ENCODE measurements around the gene NLN. TPM values are rescaled to one million over a fixed set of nuclear protein-coding genes. Genes with fewer than 3 reads are reported as not detected.

The NLN gene
- polyA plus RNA-seq, 1 donor (not counting 4 experiments of a cell fraction or from before 2014, with no cell fraction given), result 26.1 TPM

DNA sequence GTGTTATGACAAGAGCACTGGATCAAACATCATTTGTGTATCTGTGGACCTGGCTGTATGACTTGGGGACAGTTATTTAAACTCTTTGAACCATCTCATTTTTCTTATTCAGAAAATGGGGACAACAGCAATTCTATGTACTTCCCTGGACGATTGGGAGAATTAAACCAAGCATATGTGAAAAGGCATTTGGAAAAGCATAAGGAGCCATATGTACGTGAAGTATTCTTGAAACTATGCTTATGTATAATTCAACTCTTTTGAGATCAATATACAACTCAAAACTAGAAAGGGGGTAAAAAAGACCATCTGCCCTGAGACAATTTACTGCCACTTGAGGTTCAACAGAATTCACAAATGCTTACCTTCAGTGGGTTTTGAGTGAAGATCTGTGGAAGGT, 75.5 kb downstream of the NLN start:
- peaks cover 13% of the 10 kb centered on the region for H3K4me1 ChIP-seq (ENCODE audit: control insufficient read depth, extremely low read depth, insufficient read depth, low read length)
- H3K36me3 ChIP-seq (ENCODE audit: control insufficient read depth in 2 of 2, extremely low read depth in 1 of 2, insufficient read depth in 2 of 2, low read length in 2 of 2), result no peaks in the 10 kb centered on the region
- H3K4me3 ChIP-seq (ENCODE audit: control insufficient read depth in 2 of 3, extremely low read depth in 1 of 3, insufficient read depth in 2 of 3, low read depth in 1 of 3, low read length in 3 of 3), result no peak overlapping the region
- H3K9me1 ChIP-seq (ENCODE audit: control insufficient read depth, extremely low read depth, insufficient read depth, low read length), result no peaks in the 10 kb centered on the region
- no peaks in the 10 kb centered on the region for H3K27me3 ChIP-seq (ENCODE audit: control insufficient read depth, extremely low read depth, insufficient read depth, low read length)
- dilution Hi-C loops (cut with MboI; ENCODE audit: extremely low pct_ligation_motif_present, low sequenced_read_pairs), result no loop called here
- H3K79me2 ChIP-seq (ENCODE audit: control insufficient read depth, insufficient read depth, low read length), result no peaks in the 10 kb centered on the region
- no peak overlapping the region for H3K4me2 ChIP-seq (ENCODE audit: control insufficient read depth, extremely low read depth, insufficient read depth, low read depth, low read length)
- FAIRE-seq, result no peak
- no peaks in the 10 kb centered on the region for H3K9me3 ChIP-seq (ENCODE audit: control insufficient read depth, low read depth, low read length)
- TF ChIP-seq, protein P1, sequence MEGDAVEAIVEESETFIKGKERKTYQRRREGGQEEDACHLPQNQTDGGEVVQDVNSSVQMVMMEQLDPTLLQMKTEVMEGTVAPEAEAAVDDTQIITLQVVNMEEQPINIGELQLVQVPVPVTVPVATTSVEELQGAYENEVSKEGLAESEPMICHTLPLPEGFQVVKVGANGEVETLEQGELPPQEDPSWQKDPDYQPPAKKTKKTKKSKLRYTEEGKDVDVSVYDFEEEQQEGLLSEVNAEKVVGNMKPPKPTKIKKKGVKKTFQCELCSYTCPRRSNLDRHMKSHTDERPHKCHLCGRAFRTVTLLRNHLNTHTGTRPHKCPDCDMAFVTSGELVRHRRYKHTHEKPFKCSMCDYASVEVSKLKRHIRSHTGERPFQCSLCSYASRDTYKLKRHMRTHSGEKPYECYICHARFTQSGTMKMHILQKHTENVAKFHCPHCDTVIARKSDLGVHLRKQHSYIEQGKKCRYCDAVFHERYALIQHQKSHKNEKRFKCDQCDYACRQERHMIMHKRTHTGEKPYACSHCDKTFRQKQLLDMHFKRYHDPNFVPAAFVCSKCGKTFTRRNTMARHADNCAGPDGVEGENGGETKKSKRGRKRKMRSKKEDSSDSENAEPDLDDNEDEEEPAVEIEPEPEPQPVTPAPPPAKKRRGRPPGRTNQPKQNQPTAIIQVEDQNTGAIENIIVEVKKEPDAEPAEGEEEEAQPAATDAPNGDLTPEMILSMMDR (optimal IDR thresholded peaks at IDR 0.05 in 1 of 3, IDR thresholded peaks at IDR 0.05 in 1 of 3, conservative IDR thresholded peaks at IDR 0.05 in 1 of 3; ENCODE audit: extremely low read depth in 1 of 3, insufficient read depth in 2 of 3, low read length in 3 of 3), result no peak
- no peak for TF ChIP-seq EZH2 (IDR thresholded peaks at IDR 0.05; ENCODE audit: low read length)
- no peak overlapping the region for H3K27ac ChIP-seq (ENCODE audit: control insufficient read depth, insufficient read depth, low read length)
- no peak for DNase-seq (ENCODE audit: low read depth, low spot score)
- no peak overlapping the region for H3K9ac ChIP-seq (ENCODE audit: control insufficient read depth, extremely low read depth, insufficient read depth, low read length)
- no peaks in the 10 kb centered on the region for H4K20me1 ChIP-seq (ENCODE audit: control insufficient read depth, extremely low read depth, insufficient read depth, low read length)
- no peak overlapping the region for H2AFZ ChIP-seq (ENCODE audit: control insufficient read depth, low read length)

DNA sequence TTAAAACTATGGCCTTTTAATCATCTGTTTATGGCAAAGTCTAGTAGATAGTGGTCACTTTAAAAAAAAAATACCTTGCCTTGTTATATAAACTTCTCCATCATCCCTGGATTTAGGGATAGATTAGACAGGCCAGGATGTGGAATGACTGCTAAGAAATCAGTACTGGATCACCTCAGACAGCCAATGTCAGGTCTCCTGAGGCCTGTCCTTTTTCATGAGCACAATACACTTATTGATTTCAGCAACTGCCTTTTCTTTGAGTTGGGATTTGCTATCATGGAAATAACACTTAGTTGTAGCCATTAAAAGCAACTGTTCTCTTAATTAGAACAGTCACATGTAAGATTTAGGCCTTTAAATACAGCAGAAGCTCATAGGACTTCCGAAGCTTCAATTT, 77.9 kb downstream of the NLN start:
- FAIRE-seq (no peak), DNase-seq (ENCODE audit: low read depth, low spot score) (no peak)
- Histone ChIP-seq H4K20me1 (ENCODE audit: control insufficient read depth, extremely low read depth, insufficient read depth, low read length) (no peaks in the 10 kb centered on the region), H3K36me3 (ENCODE audit: control insufficient read depth in 2 of 2, extremely low read depth in 1 of 2, insufficient read depth in 2 of 2, low read length in 2 of 2) (no peaks in the 10 kb centered on the region), H3K9ac (ENCODE audit: control insufficient read depth, extremely low read depth, insufficient read depth, low read length) (no peak overlapping the region), H3K27ac (ENCODE audit: control insufficient read depth, insufficient read depth, low read length) (no peak overlapping the region), H3K4me3 (ENCODE audit: control insufficient read depth in 2 of 3, extremely low read depth in 1 of 3, insufficient read depth in 2 of 3, low read depth in 1 of 3, low read length in 3 of 3) (no peak overlapping the region), H3K79me2 (ENCODE audit: control insufficient read depth, insufficient read depth, low read length) (no peaks in the 10 kb centered on the region), H3K9me3 (ENCODE audit: control insufficient read depth, low read depth, low read length) (no peaks in the 10 kb centered on the region), H3K4me1 (ENCODE audit: control insufficient read depth, extremely low read depth, insufficient read depth, low read length) (peaks cover 13% of the 10 kb centered on the region), H3K27me3 (ENCODE audit: control insufficient read depth, extremely low read depth, insufficient read depth, low read length) (no peaks in the 10 kb centered on the region), H3K9me1 (ENCODE audit: control insufficient read depth, extremely low read depth, insufficient read depth, low read length) (no peaks in the 10 kb centered on the region), H2AFZ (ENCODE audit: control insufficient read depth, low read length) (no peak overlapping the region), H3K4me2 (ENCODE audit: control insufficient read depth, extremely low read depth, insufficient read depth, low read depth, low read length) (no peak overlapping the region)
- TF ChIP-seq EZH2 (IDR thresholded peaks at IDR 0.05; ENCODE audit: low read length), result no peak
- TF ChIP-seq, protein P1 (optimal IDR thresholded peaks at IDR 0.05 in 1 of 3, IDR thresholded peaks at IDR 0.05 in 1 of 3, conservative IDR thresholded peaks at IDR 0.05 in 1 of 3; ENCODE audit: extremely low read depth in 1 of 3, insufficient read depth in 2 of 3, low read length in 3 of 3), result no peak
- dilution Hi-C loops (cut with MboI; ENCODE audit: extremely low pct_ligation_motif_present, low sequenced_read_pairs), result no loop called here
